Spleen (tissue), 11 donors: ENCODE results near the gene SPRED1. TPM values are rescaled to one million over a fixed set of nuclear protein-coding genes. Genes with fewer than 3 reads are reported as not detected.

Experiments
- DNase-seq: peaks from one replicate; pipeline ENCODE4 v3.0.0-alpha.2; 2020
- H3K27ac ChIP-seq, 8 donors: fragments of 200-600 bp; sonication (generic) in 7 of 8; 1 replicate in 4 of 8; 2 replicates in 4 of 8; pipeline versions ENCODE4 v1.5.0 to v1.8.0; 2016 to 2021; ENCODE audit warnings: inconsistent platforms in 4 of 8, mild to moderate bottlenecking in 4 of 8, moderate library complexity in 1 of 8
- H3K27me3 ChIP-seq, 7 donors: fragments of 200-600 bp; sonication (generic) in 6 of 7; replicated peaks in 1 of 7; 1 replicate in 4 of 7; 2 replicates in 3 of 7; pipeline versions ENCODE4 v1.5.0 to v1.8.0; 2016 to 2021; ENCODE audit warnings: inconsistent platforms in 3 of 7, mild to moderate bottlenecking in 1 of 7
- H3K36me3 ChIP-seq, 6 donors: fragments of 200-600 bp; sonication (generic) in 5 of 6; 1 replicate in 4 of 6; 2 replicates in 2 of 6; pipeline versions ENCODE4 v1.5.0 to v1.8.0; 2016 to 2021; ENCODE audit warnings: inconsistent platforms in 2 of 6
- H3K4me1 ChIP-seq, 6 donors: fragments of 200-600 bp; sonication (generic) in 5 of 6; 1 replicate in 3 of 6; 2 replicates in 3 of 6; pipeline versions ENCODE4 v1.5.0 to v1.8.0; 2016 to 2021; ENCODE audit warnings: inconsistent platforms in 3 of 6
- H3K4me3 ChIP-seq, 8 donors: fragments of 200-600 bp; sonication (generic) in 7 of 8; 1 replicate in 4 of 8; 2 replicates in 4 of 8; pipeline versions ENCODE4 v1.5.0 to v1.8.0; 2016 to 2021; ENCODE audit warnings: inconsistent platforms in 4 of 8, mild to moderate bottlenecking in 4 of 8, moderate library complexity in 2 of 8
- H3K9me3 ChIP-seq, 8 donors: fragments of 200-600 bp; sonication (generic) in 7 of 8; 1 replicate in 4 of 8; 2 replicates in 4 of 8; pipeline versions ENCODE4 v1.5.0 to v1.8.0; 2016 to 2021; ENCODE audit warnings: inconsistent platforms in 4 of 8
- CTCF ChIP-seq, 11 experiments: fragments of 200-600 bp in 7 of 11; fragments of 450-650 bp in 4 of 11; sonication (generic) in 4 of 11; IDR thresholded peaks in 8 of 11; conservative IDR thresholded peaks in 3 of 11; 1 replicate in 7 of 11; 2 replicates in 4 of 11; pipeline versions ENCODE4 v1.4.0 to v1.8.0; 2016 to 2021; ENCODE audit warnings: antibody characterized with exemption in 11 of 11, inconsistent platforms in 4 of 11, mild to moderate bottlenecking in 1 of 11
- POLR2A ChIP-seq, 3 donors: fragments of 450-650 bp; IDR thresholded peaks; one replicate each; pipeline ENCODE4 v1.5.1; 2017; ENCODE audit warnings: antibody characterized with exemption in 3 of 3, mild to moderate bottlenecking in 1 of 3
- POLR2AphosphoS5 ChIP-seq, 3 donors: sonication (generic); formaldehyde crosslinking; IDR thresholded peaks; one replicate each; pipeline ENCODE4 v1.5.1; 2017; ENCODE audit warnings: antibody characterized with exemption in 3 of 3
- WGBS, 5 donors: extraction: QIAGEN DNeasy Blood & Tissue Kit in 3 of 5; methylation state at CpG; one replicate each; pipeline versions ENCODE4 v1.1.5 to v1.1.7; 2013 to 2018; 5-methylcytosine and 5-hydroxymethylcytosine counted together
- intact Hi-C: fragments of 100-400 bp; cut with DNase I; formaldehyde crosslinking; loops from one replicate; pipeline ENCODE4 v1.15.0; 2023; ENCODE audit warnings: low total_unique reads
- polyA plus RNA-seq, 3 donors: library from polyadenylated mRNA; stranded (reverse); fragments of 200-250 nt; gene quantifications; one replicate each; pipeline ENCODE4 v1.2.1, GENCODE V29; 2013
- total RNA-seq, 7 donors: library from RNA; depleted of rRNA in 3 of 7; stranded (reverse); fragments of >200 nt in 3 of 7; fragmentation: NEBNext Ultra II Directional in 4 of 7; extraction: Animal tissue kit (Norgen Biotek cat#: 25700) in 4 of 7; gene quantifications; one replicate each; pipeline versions ENCODE4 v1.1.0 to v1.2.1, GENCODE V29; 2016 to 2021
- donor health status: healthy with polysubstance abuse.
- donor health status: DM: no; HTN: no; CAD: no; lungs with moderate emphysema.
- donor health status: DM: no; HTN: no; CAD: no.
- donor health status: Bipolar disorder and iron deficiency.
- donor health status: healthy.
- donor health status: DM: no; HTN: no; CAD: no.
- donor health status: DM: yes; HTN: yes; CAD: no.

Gene SPRED1
- total and polyA plus RNA-seq, 10 donors: 3.1 to 36.9 (median 25.5) TPM

GRCh38 chr15:38391191-38391590, 138.6 kb downstream of the SPRED1 start:
- intact Hi-C loops: no loop called here

GRCh38 chr15:38398134-38398533, 145.5 kb downstream of the SPRED1 start:
- H3K27me3 ChIP-seq: peaks cover 0 to 8% (median 0%) of the 10 kb centered on the region in 7 donors
- H3K36me3 ChIP-seq: no peaks in the 10 kb centered on the region
- DNase-seq: no peak
- WGBS, 5 donors: 81 to 95% (median 86%) methylated on average over 2 of the region's 2 CpGs
- H3K27ac ChIP-seq: no peak overlapping the region
- H3K4me1 ChIP-seq: no peaks in the 10 kb centered on the region
- TF ChIP-seq CTCF (IDR thresholded peaks at IDR 0.05 in 8 of 11, conservative IDR thresholded peaks at IDR 0.05 in 3 of 11) (no peak), POLR2A (IDR thresholded peaks at IDR 0.05) (no peak), POLR2AphosphoS5 (IDR thresholded peaks at IDR 0.05) (no peak)
- H3K9me3 ChIP-seq: no peaks in the 10 kb centered on the region
- H3K4me3 ChIP-seq: no peak overlapping the region
- intact Hi-C loops: no loop called here

More at GRCh38 chr15:38391191-38391590, 138.6 kb downstream of the SPRED1 start:
- no peaks in the 10 kb centered on the region for H3K36me3 ChIP-seq
- WGBS, 5 donors: 65 to 79% (median 67%) methylated on average over 2 of the region's 2 CpGs
- no peak for DNase-seq
- no peak overlapping the region for H3K27ac ChIP-seq
- no peak overlapping the region for H3K4me3 ChIP-seq
- H3K27me3 ChIP-seq: peaks cover 0 to 3% (median 0%) of the 10 kb centered on the region in 7 donors
- TF ChIP-seq POLR2A (IDR thresholded peaks at IDR 0.05): no peak
- TF ChIP-seq POLR2AphosphoS5 (IDR thresholded peaks at IDR 0.05): no peak
- no peak for TF ChIP-seq CTCF (IDR thresholded peaks at IDR 0.05 in 8 of 11, conservative IDR thresholded peaks at IDR 0.05 in 3 of 11)
- H3K4me1 ChIP-seq: no peaks in the 10 kb centered on the region
- no peaks in the 10 kb centered on the region for H3K9me3 ChIP-seq

GRCh38 chr15:38401106-38401505, 148.5 kb downstream of the SPRED1 start:
- no peaks in the 10 kb centered on the region for H3K36me3 ChIP-seq
- WGBS, 5 donors: 79 to 93% (median 87%) methylated on average over 6 of the region's 6 CpGs
- no peak overlapping the region for H3K4me3 ChIP-seq
- no peak for TF ChIP-seq CTCF (IDR thresholded peaks at IDR 0.05 in 8 of 11, conservative IDR thresholded peaks at IDR 0.05 in 3 of 11)
- TF ChIP-seq POLR2A (IDR thresholded peaks at IDR 0.05): no peak
- TF ChIP-seq POLR2AphosphoS5 (IDR thresholded peaks at IDR 0.05): no peak
- intact Hi-C loops: no loop called here
- DNase-seq: no peak
- H3K9me3 ChIP-seq: no peaks in the 10 kb centered on the region
- peaks cover 0 to 8% (median 0%) of the 10 kb centered on the region in 7 donors for H3K27me3 ChIP-seq
- no peaks in the 10 kb centered on the region for H3K4me1 ChIP-seq
- no peak overlapping the region for H3K27ac ChIP-seq

- 79 to 90% (median 88%) methylated on average over 5 of the region's 5 CpGs for WGBS, 5 donors
- no peak for DNase-seq
- intact Hi-C loops: no loop called here
Observed at GRCh38 chr15:38401701-38402100, 149.1 kb downstream of the SPRED1 start.

More at GRCh38 chr15:38401701-38402100, 149.1 kb downstream of the SPRED1 start:
- Histone ChIP-seq H3K4me3 (no peak overlapping the region), H3K36me3 (no peaks in the 10 kb centered on the region), H3K27ac (no peak overlapping the region), H3K27me3 (peaks cover 0 to 8% (median 0%) of the 10 kb centered on the region in 7 donors), H3K4me1 (no peaks in the 10 kb centered on the region), H3K9me3 (no peaks in the 10 kb centered on the region)
- TF ChIP-seq POLR2AphosphoS5 (IDR thresholded peaks at IDR 0.05): no peak
- no peak for TF ChIP-seq CTCF (IDR thresholded peaks at IDR 0.05 in 8 of 11, conservative IDR thresholded peaks at IDR 0.05 in 3 of 11)
- no peak for TF ChIP-seq POLR2A (IDR thresholded peaks at IDR 0.05)
